Measurements from ENCODE around the gene MXRA8. TPM values are rescaled to one million over a fixed set of nuclear protein-coding genes. Genes with fewer than 3 reads are reported as not detected.

The MXRA8 gene
- total and polyA plus RNA-seq, 2 experiments from 2014 or later: 155 to 242 TPM

DNA sequence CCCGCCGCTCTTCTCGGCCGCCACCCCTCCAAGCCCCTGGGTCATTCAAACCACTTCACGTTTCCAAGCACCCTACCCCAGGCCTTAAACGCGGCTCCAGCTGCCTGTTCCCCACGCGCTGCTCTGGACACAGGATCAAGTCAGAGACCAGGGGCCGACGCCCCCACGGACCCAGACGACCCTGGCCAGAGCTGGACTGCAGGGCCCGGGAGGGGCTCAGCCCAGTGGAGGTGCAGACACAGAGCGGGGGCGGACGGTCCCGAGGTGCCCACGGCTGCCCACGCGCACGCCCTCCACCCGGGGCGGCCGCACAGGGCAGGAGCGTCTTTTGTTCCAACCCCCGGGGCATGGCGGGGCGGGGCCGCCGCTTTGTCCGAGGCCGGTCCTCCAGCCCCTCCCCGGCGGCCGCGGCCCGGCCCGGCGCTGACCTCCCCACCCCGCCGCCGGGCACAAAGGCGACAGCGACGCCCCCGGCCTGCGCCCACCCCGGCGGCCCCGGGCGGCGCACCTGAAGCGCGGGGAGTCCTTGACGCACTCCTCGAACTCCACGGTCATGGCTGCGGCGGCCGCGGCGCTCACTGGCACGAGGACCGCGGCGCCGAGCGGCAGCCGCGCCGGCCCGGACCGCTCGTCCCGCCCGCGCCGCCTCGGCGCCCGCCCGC lies 51.0 kb downstream of the MXRA8 start:
- WGBS (ENCODE audit: low lambda C conversion rate, missing lambda C conversion rate): 4% methylated on average over 18 of the region's 83 CpGs
- H2AFZ ChIP-seq: no peak overlapping the region
- no peaks in the 10 kb centered on the region for H3K27me3 ChIP-seq
- H3K4me2 ChIP-seq: peak overlapping the region; percentile 99
- H3K9me2 ChIP-seq (replicated peaks; ENCODE audit: insufficient read depth): no peaks in the 10 kb centered on the region
- DNase-seq (ENCODE audit: low spot score): no peak
- peaks cover 63% of the 10 kb centered on the region for H3K79me2 ChIP-seq
- no peaks in the 10 kb centered on the region for H3K9me3 ChIP-seq (ENCODE audit: low read depth)
- peaks cover 41% of the 10 kb centered on the region for H3K4me1 ChIP-seq (ENCODE audit: insufficient read depth)
- peak overlapping the region; percentile 93 for H3K27ac ChIP-seq
- TF ChIP-seq EZH2 (IDR thresholded peaks at IDR 0.05; ENCODE audit: borderline replicate concordance) (no peak), EZH2phosphoT487 (IDR thresholded peaks at IDR 0.05; ENCODE audit: low read depth, severe bottlenecking, unreplicated experiment) (no peak)
- TF ChIP-seq, protein P1, sequence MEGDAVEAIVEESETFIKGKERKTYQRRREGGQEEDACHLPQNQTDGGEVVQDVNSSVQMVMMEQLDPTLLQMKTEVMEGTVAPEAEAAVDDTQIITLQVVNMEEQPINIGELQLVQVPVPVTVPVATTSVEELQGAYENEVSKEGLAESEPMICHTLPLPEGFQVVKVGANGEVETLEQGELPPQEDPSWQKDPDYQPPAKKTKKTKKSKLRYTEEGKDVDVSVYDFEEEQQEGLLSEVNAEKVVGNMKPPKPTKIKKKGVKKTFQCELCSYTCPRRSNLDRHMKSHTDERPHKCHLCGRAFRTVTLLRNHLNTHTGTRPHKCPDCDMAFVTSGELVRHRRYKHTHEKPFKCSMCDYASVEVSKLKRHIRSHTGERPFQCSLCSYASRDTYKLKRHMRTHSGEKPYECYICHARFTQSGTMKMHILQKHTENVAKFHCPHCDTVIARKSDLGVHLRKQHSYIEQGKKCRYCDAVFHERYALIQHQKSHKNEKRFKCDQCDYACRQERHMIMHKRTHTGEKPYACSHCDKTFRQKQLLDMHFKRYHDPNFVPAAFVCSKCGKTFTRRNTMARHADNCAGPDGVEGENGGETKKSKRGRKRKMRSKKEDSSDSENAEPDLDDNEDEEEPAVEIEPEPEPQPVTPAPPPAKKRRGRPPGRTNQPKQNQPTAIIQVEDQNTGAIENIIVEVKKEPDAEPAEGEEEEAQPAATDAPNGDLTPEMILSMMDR (IDR thresholded peaks at IDR 0.05; ENCODE audit: poor library complexity): no peak
- peak overlapping the region; percentile 70 for H3K4me3 ChIP-seq
- H4K20me1 ChIP-seq (ENCODE audit: insufficient read depth, poor library complexity, severe bottlenecking): peaks cover 24% of the 10 kb centered on the region
- H3K36me3 ChIP-seq (replicated peaks; ENCODE audit: insufficient read depth, low read depth): no peaks in the 10 kb centered on the region

DNA sequence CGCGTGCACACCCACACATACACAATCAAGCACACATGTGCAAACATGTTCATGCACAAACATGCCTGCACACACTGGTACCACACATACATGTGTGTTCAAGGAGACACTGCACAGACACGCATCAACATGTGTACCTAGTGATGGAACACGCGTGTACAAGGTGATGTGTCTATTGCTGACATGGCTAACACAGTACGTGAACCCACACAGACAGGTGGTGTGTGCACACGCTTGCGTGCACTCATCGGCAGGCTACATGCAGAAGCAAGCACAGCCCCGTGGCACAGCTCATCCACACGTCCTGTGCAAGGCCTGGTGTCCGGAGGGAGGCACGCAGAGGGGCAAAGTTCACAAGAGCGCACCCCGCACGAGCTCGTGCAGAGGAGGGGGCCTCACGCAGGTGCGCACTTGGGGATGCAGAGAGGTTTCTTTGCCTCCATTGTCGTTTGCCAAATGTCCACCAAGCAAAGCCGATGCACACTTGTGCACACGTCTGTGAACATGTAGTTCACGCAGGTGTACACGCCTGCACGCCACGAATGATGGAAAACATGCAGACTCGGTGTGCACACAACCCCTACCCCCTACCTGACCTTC lies 51.6 kb downstream of the MXRA8 start:
- Histone ChIP-seq H3K79me2 (peaks cover 63% of the 10 kb centered on the region), H3K4me3 (peak overlapping the region; percentile 70), H3K36me3 (replicated peaks; ENCODE audit: insufficient read depth, low read depth) (no peaks in the 10 kb centered on the region), H3K27ac (peak overlapping the region; percentile 93), H3K27me3 (no peaks in the 10 kb centered on the region), H3K9me3 (ENCODE audit: low read depth) (no peaks in the 10 kb centered on the region), H3K9me2 (replicated peaks; ENCODE audit: insufficient read depth) (no peaks in the 10 kb centered on the region), H3K4me1 (ENCODE audit: insufficient read depth) (peaks cover 41% of the 10 kb centered on the region), H4K20me1 (ENCODE audit: insufficient read depth, poor library complexity, severe bottlenecking) (peaks cover 27% of the 10 kb centered on the region), H3K4me2 (peak overlapping the region; percentile 99), H2AFZ (no peak overlapping the region)
- DNase-seq (ENCODE audit: low spot score): peak; percentile 49
- no peak for TF ChIP-seq EZH2 (IDR thresholded peaks at IDR 0.05; ENCODE audit: borderline replicate concordance)
- no peak for TF ChIP-seq EZH2phosphoT487 (IDR thresholded peaks at IDR 0.05; ENCODE audit: low read depth, severe bottlenecking, unreplicated experiment)
- TF ChIP-seq, protein P1 (IDR thresholded peaks at IDR 0.05; ENCODE audit: poor library complexity): no peak
- 42% methylated on average over 26 of the region's 27 CpGs for whole genome bisulfite sequencing (ENCODE audit: low lambda C conversion rate, missing lambda C conversion rate)

DNA sequence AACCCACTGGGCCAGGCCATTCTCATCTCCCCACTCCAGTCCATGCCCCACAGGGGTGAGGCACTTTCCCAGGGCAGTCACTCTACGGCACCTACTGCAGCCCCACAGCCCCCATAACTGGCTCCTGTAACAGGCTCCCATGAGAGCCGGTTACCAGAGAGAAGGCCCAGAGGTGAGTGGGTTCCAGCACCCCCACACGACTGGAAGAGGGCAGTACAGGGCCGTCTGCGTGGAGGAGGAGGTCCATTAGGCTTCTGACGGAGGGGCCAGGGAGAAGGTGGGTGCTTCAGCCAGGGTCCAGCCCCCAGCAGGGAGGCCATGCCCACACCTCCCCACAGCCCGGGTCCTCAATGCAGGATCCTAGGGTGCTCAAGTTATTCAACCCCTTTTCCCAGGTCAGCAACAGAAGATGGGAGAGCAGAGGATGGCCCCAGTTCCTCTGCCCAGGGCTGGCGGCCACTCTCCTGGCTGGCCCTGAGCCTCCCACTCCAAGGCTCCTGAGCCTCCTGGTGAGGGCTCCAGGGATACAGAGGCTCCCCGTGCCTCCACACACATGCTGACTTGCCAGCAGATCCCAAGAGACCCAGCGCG lies 52.2 kb downstream of the MXRA8 start:
- H3K79me2 ChIP-seq: peaks cover 63% of the 10 kb centered on the region
- H2AFZ ChIP-seq: no peak overlapping the region
- H3K4me3 ChIP-seq: peak overlapping the region; percentile 29
- no peaks in the 10 kb centered on the region for H3K36me3 ChIP-seq (replicated peaks; ENCODE audit: insufficient read depth, low read depth)
- TF ChIP-seq EZH2phosphoT487 (IDR thresholded peaks at IDR 0.05; ENCODE audit: low read depth, severe bottlenecking, unreplicated experiment) (no peak), EZH2 (IDR thresholded peaks at IDR 0.05; ENCODE audit: borderline replicate concordance) (no peak)
- TF ChIP-seq, protein P1 (IDR thresholded peaks at IDR 0.05; ENCODE audit: poor library complexity): no peak
- no peaks in the 10 kb centered on the region for H3K9me2 ChIP-seq (replicated peaks; ENCODE audit: insufficient read depth)
- WGBS (ENCODE audit: low lambda C conversion rate, missing lambda C conversion rate): 50% methylated on average over 11 of the region's 11 CpGs
- peaks cover 27% of the 10 kb centered on the region for H4K20me1 ChIP-seq (ENCODE audit: insufficient read depth, poor library complexity, severe bottlenecking)
- peaks cover 41% of the 10 kb centered on the region for H3K4me1 ChIP-seq (ENCODE audit: insufficient read depth)
- no peaks in the 10 kb centered on the region for H3K9me3 ChIP-seq (ENCODE audit: low read depth)
- peak overlapping the region; percentile 93 for H3K27ac ChIP-seq
- H3K4me2 ChIP-seq: peak overlapping the region; percentile 99
- DNase-seq (ENCODE audit: low spot score): no peak
- no peaks in the 10 kb centered on the region for H3K27me3 ChIP-seq
